ENCODE results near the gene AKR1B1. TPM values are rescaled to one million over a fixed set of nuclear protein-coding genes. Genes with fewer than 3 reads are reported as not detected.

AKR1B1 gene
- total RNA-seq, 1 experiment from 2014 or later = 166 TPM

DNA sequence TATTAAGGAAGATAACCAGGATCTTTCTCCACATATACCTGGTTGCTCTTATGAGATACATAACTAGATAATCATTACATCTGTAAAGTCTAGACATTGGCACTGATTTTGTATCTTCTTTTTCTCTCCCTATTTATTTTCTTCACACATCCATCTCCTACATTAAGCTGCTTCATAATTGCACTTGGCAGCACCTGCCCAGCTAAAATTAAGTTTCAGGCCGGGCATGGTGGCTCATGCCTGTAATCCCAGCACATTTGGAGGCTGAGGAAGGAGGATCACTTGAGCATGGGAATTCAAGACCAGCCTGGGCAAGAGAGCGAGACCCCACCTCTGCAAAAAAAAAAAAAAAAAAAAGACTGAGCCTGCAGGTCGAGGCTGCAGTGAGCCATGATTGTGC lies 22.3 kb upstream of the AKR1B1 start:
- H2AFZ ChIP-seq (ENCODE audit: low read length) = no peak overlapping the region
- no peaks in the 10 kb centered on the region for H3K36me3 Mint-ChIP-seq (ENCODE audit: insufficient read depth in 1 of 3, low read depth in 3 of 3)
- TF ChIP-seq CTCF (conservative IDR thresholded peaks at IDR 0.05) = no peak

More for the DNA sequence above, 22.3 kb upstream of the AKR1B1 start:
- Histone ChIP-seq H2BK20ac (ENCODE audit: low read depth, low read length, poor library complexity, severe bottlenecking) (no peak overlapping the region), H3K4me1 (ENCODE audit: insufficient read depth, low read length) (no peaks in the 10 kb centered on the region), H3K27ac (ENCODE audit: insufficient read length, low read depth, low read length) (no peak overlapping the region), H3K4ac (ENCODE audit: low read depth, low read length) (no peak overlapping the region), H3K23ac (ENCODE audit: insufficient read length, low read depth, low read length) (no peak overlapping the region), H3K9ac (ENCODE audit: extremely low read depth, insufficient read length, low read length) (no peak overlapping the region), H4K8ac (replicated peaks; ENCODE audit: insufficient read length, low read depth, low read length) (no peak overlapping the region), H3K9me3 (ENCODE audit: control insufficient read depth, low read depth, low read length) (no peaks in the 10 kb centered on the region), H2BK12ac (ENCODE audit: insufficient read length, low read depth, low read length) (no peak overlapping the region), H3T11ph (ENCODE audit: low read length) (no peak overlapping the region), H2AK5ac (ENCODE audit: insufficient read length, low read length) (no peak overlapping the region), H2BK5ac (ENCODE audit: insufficient read length, low read length) (no peak overlapping the region), H3K27me3 (ENCODE audit: insufficient read depth, low read length) (no peaks in the 10 kb centered on the region), H4K5ac (ENCODE audit: insufficient read length, low read depth, low read length) (no peak overlapping the region), H3K14ac (ENCODE audit: insufficient read depth, low read length) (no peak overlapping the region), H3K56ac (ENCODE audit: insufficient read length, low read depth, low read length) (no peak overlapping the region), H3K79me1 (ENCODE audit: insufficient read depth, low read depth, low read length, poor library complexity, severe bottlenecking) (no peaks in the 10 kb centered on the region), H4K20me1 (ENCODE audit: control insufficient read depth, insufficient read depth, insufficient read length) (no peaks in the 10 kb centered on the region), H3K18ac (ENCODE audit: insufficient read length, low read depth, low read length) (no peak overlapping the region), H3K4me2 (ENCODE audit: insufficient read depth, insufficient read length, low read length) (no peak overlapping the region), H2BK15ac (ENCODE audit: low read depth, low read length) (no peak overlapping the region), H4K91ac (ENCODE audit: insufficient read length, low read depth, low read length) (no peak overlapping the region), H3K23me2 (ENCODE audit: insufficient read length, low read depth, low read length, poor library complexity, severe bottlenecking) (no peaks in the 10 kb centered on the region), H3K79me2 (ENCODE audit: insufficient read depth, low read length) (no peaks in the 10 kb centered on the region), H2BK120ac (ENCODE audit: low read depth, low read length, poor library complexity, severe bottlenecking) (no peak overlapping the region)
- H3K27me3 Mint-ChIP-seq (ENCODE audit: low read depth) = no peaks in the 10 kb centered on the region
- H3K4me3 Mint-ChIP-seq = no peak overlapping the region
- peaks cover 0 to 2% of the 10 kb centered on the region in 2 experiments; a peak in 1 of 5 replicates for H3K9me3 Mint-ChIP-seq
- DNase-seq = no peak
- WGBS (ENCODE audit: extremely low coverage, insufficient read length, low lambda C conversion rate) = no CpG with 5 or more reads among the region's 3 CpGs
- H3K4me1 Mint-ChIP-seq = peaks cover 8 to 16% of the 10 kb centered on the region in 2 experiments
- no peak overlapping the region for H3K27ac Mint-ChIP-seq

Measured in H9 (cell line).